Endothelial cell of umbilical vein (primary cell): Measurements from ENCODE around the gene FYB2. TPM values are rescaled to one million over a fixed set of nuclear protein-coding genes. Genes with fewer than 3 reads are reported as not detected.

Source experiments
- BruUV-seq: library from RNA; stranded (reverse); fragments of 400-500 nt; replicated peaks from 2 replicates; lab custom pipeline; 2021; lab: Mats Ljungman, UMichigan
- CTCF ChIA-PET: fragments of 300-600, 350-600 bp; sonication (Branson Sonifier 250); formaldehyde crosslinking; loops from one replicate; lab custom pipeline; 2021; ENCODE audit warnings: antibody characterized with exemption, inconsistent platforms; lab: Charles Lee
- POLR2A ChIA-PET: fragments of 300-600, 350-600 bp; sonication (Branson Sonifier 250); formaldehyde crosslinking; loops from one replicate; lab custom pipeline; 2021; ENCODE audit warnings: antibody characterized with exemption, inconsistent platforms; lab: Charles Lee
- DNase-seq: peaks from one replicate; pipeline ENCODE4 v3.0.0-alpha.2; 2011; ENCODE audit warnings: low read depth, low spot score
- FAIRE-seq: peaks from 2 replicates; lab custom pipeline; 2011; peaks lifted over from hg19 to GRCh38; lab: Jason Lieb, UNC
- H2AFZ ChIP-seq: 2 replicates; pipeline ENCODE4 v1.6.0; 2012; ENCODE audit warnings: low read depth, low read length, control low read depth, inconsistent platforms
- H3K27ac ChIP-seq: 2 replicates; pipeline ENCODE4 v1.5.1; 2011; ENCODE audit warnings: low read depth, mild to moderate bottlenecking, control low read depth, low read length, moderate library complexity; ENCODE audit not compliant: insufficient read depth
- H3K27me3 ChIP-seq, 2 experiments: 2 replicates each; pipeline versions ENCODE4 v1.6.0 to v1.6.1; 2011; ENCODE audit warnings: low read length in 2 of 2, mixed read lengths in 1 of 2; ENCODE audit not compliant: control insufficient read depth in 2 of 2, insufficient read depth in 2 of 2
- H3K36me3 ChIP-seq, 2 experiments: 2 replicates in 1 of 2; 3 replicates in 1 of 2; pipeline ENCODE4 v1.5.1; 2011; ENCODE audit warnings: low read length in 2 of 2, mild to moderate bottlenecking in 1 of 2, moderate library complexity in 1 of 2; ENCODE audit not compliant: control insufficient read depth in 2 of 2, insufficient read depth in 2 of 2; ENCODE audit errors: extremely low read depth in 1 of 2
- H3K4me1 ChIP-seq: 3 replicates; pipeline ENCODE4 v1.5.1; 2011; ENCODE audit warnings: mild to moderate bottlenecking, low read length; ENCODE audit not compliant: control insufficient read depth, insufficient read depth; ENCODE audit errors: extremely low read depth
- H3K4me2 ChIP-seq: 2 replicates; pipeline ENCODE4 v1.6.1; 2011; ENCODE audit warnings: low read length, control low read depth, mixed read lengths; ENCODE audit not compliant: insufficient read depth
- H3K4me3 ChIP-seq, 3 experiments: fragments of 200-600 bp in 1 of 3; sonication (generic), shearing (Covaris generic) in 1 of 3; replicated peaks in 1 of 3; 2 replicates each; pipeline ENCODE4 v1.5.1; 2011 to 2016; ENCODE audit warnings: control low read depth in 3 of 3, low read length in 3 of 3, mild to moderate bottlenecking in 2 of 3, inconsistent platforms in 1 of 3, low read depth in 1 of 3, moderate library complexity in 1 of 3; ENCODE audit not compliant: insufficient read depth in 1 of 3
- H3K79me2 ChIP-seq: 2 replicates; pipeline ENCODE4 v1.6.0; 2012; ENCODE audit warnings: low read length, inconsistent platforms; ENCODE audit not compliant: control insufficient read depth, insufficient read depth
- H3K9ac ChIP-seq: replicated peaks from 2 replicates; pipeline ENCODE3; 2011; ENCODE audit warnings: low read length, control low read depth; ENCODE audit not compliant: insufficient read depth; ENCODE audit errors: extremely low read depth
- H3K9me1 ChIP-seq: replicated peaks from 3 replicates; pipeline ENCODE4 v1.6.0; 2011; ENCODE audit warnings: mild to moderate bottlenecking, low read length; ENCODE audit not compliant: control insufficient read depth, insufficient read depth; ENCODE audit errors: extremely low read depth
- H3K9me3 ChIP-seq: replicated peaks from 2 replicates; pipeline ENCODE4 v1.5.1; 2012; ENCODE audit warnings: low read length, inconsistent platforms; ENCODE audit not compliant: control insufficient read depth, insufficient read depth
- H4K20me1 ChIP-seq: replicated peaks from 2 replicates; pipeline ENCODE3; 2011; ENCODE audit warnings: mild to moderate bottlenecking, low read length; ENCODE audit not compliant: control insufficient read depth, insufficient read depth; ENCODE audit errors: extremely low read depth
- CTCF ChIP-seq, 2 donors: IDR thresholded peaks; 1 replicate in 1 of 2; 2 replicates in 1 of 2; pipeline ENCODE4 v1.5.1; 2011; ENCODE audit warnings: low read length in 2 of 2, mild to moderate bottlenecking in 2 of 2, moderate library complexity in 2 of 2, control low read depth in 1 of 2, inconsistent platforms in 1 of 2, low read depth in 1 of 2; ENCODE audit not compliant: insufficient read depth in 1 of 2; ENCODE audit errors: extremely low read depth in 1 of 2
- EZH2 ChIP-seq: IDR thresholded peaks from 2 replicates; pipeline ENCODE4 v1.6.1; 2012; ENCODE audit warnings: borderline replicate concordance, low read depth, mild to moderate bottlenecking, moderate library complexity, low read length, inconsistent platforms; ENCODE audit not compliant: severe bottlenecking
- FOS ChIP-seq: IDR thresholded peaks from 2 replicates; pipeline ENCODE4 v1.6.1; 2011; ENCODE audit warnings: mild to moderate bottlenecking, low read length, moderate library complexity, borderline replicate concordance; ENCODE audit not compliant: insufficient read depth
- GATA2 ChIP-seq: IDR thresholded peaks from 2 replicates; pipeline ENCODE4 v1.7.0; 2011; ENCODE audit warnings: low read depth, mild to moderate bottlenecking, moderate library complexity, mixed read lengths, low read length; ENCODE audit not compliant: insufficient read length, insufficient read depth
- JUN ChIP-seq: IDR thresholded peaks from 2 replicates; pipeline ENCODE4 v1.6.1; 2011; ENCODE audit warnings: borderline replicate concordance, low read depth; ENCODE audit not compliant: insufficient read length, insufficient read depth
- MAX ChIP-seq: IDR thresholded peaks from 2 replicates; pipeline ENCODE4 v1.6.1; 2011; ENCODE audit not compliant: insufficient read depth, insufficient read length
- MYC ChIP-seq: IDR thresholded peaks from one replicate; pipeline ENCODE4 v1.6.1; 2011; ENCODE audit warnings: mild to moderate bottlenecking, low read depth, low read length
- POLR2A ChIP-seq: IDR thresholded peaks from 2 replicates; pipeline ENCODE4 v1.6.1; 2012; ENCODE audit warnings: low read depth, mild to moderate bottlenecking, control low read depth, low read length
- POLR2AphosphoS5 ChIP-seq: IDR thresholded peaks from 2 replicates; pipeline ENCODE4 v1.6.1; 2012; ENCODE audit warnings: low read depth, mild to moderate bottlenecking, control low read depth, low read length, moderate library complexity; ENCODE audit not compliant: insufficient read depth
- dilution Hi-C: fragments of 300-500 bp; cut with MboI; formaldehyde crosslinking; loops from one replicate; pipeline ENCODE4 v1.15.0; 2019; ENCODE audit warnings: low sequenced_read_pairs; ENCODE audit not compliant: extremely low pct_ligation_motif_present
- intact Hi-C: fragments of 100-400 bp; cut with micrococcal nuclease; formaldehyde crosslinking; loops from one replicate; pipeline ENCODE4 v1.10.0; 2022
- polyA plus RNA-seq, 4 experiments: library from polyadenylated mRNA; depleted of rRNA in 3 of 4; stranded (reverse) in 3 of 4; unstranded in 1 of 4; fragments of >200 nt; gene quantifications; 2 replicates each; pipeline versions ENCODE4 v1.2.1 to v1.2.3, GENCODE V29; 2011 to 2012; ENCODE audit warnings: missing spikeins in 1 of 4
- total RNA-seq: library from RNA; stranded (reverse); gene quantifications from 2 replicates; pipeline ENCODE4 v1.2.3, GENCODE V29; 2021

Gene FYB2
- total and polyA plus RNA-seq, 2 donors (not counting 3 experiments of a cell fraction or from before 2014, with no cell fraction given) = not detected

GRCh38 chr1:56795870-56796269, 23.3 kb downstream of the FYB2 start:
- H3K4me1 ChIP-seq = no peaks in the 10 kb centered on the region

GRCh38 chr1:56790036-56790435, 29.2 kb downstream of the FYB2 start:
- Histone ChIP-seq H3K4me3 (no peak overlapping the region), H3K4me1 (no peaks in the 10 kb centered on the region), H3K36me3 (no peaks in the 10 kb centered on the region), H3K9me3 (no peaks in the 10 kb centered on the region), H3K27me3 (no peaks in the 10 kb centered on the region), H2AFZ (no peak overlapping the region), H3K27ac (no peak overlapping the region), H3K9me1 (no peaks in the 10 kb centered on the region), H3K9ac (no peak overlapping the region), H3K79me2 (no peaks in the 10 kb centered on the region), H4K20me1 (no peaks in the 10 kb centered on the region), H3K4me2 (no peak overlapping the region)
- CTCF ChIA-PET = interaction anchor here (1.1 kb wide), 1 partner anchor 13 kb away, joined by 3 read pairs; no protein-coding TSS in a partner anchor
- no peak for FAIRE-seq
- no TSS peak for BruUV-seq
- DNase-seq = no peak
- TF ChIP-seq MYC = no peak
- TF ChIP-seq JUN = no peak
- no peak for TF ChIP-seq FOS
- no peak for TF ChIP-seq EZH2
- no peak for TF ChIP-seq POLR2A
- no peak for TF ChIP-seq GATA2
- TF ChIP-seq MAX = no peak
- no peak for TF ChIP-seq CTCF (IDR thresholded peaks at IDR 0.05; ENCODE audit: extremely low read depth in 1 of 2, insufficient read depth in 1 of 2, low read depth in 1 of 2, low read length in 2 of 2)
- TF ChIP-seq POLR2AphosphoS5 = no peak
- POLR2A ChIA-PET = no interaction called here
- dilution Hi-C loops (no loop called here), intact Hi-C loops (no loop called here)

More at GRCh38 chr1:56795870-56796269, 23.3 kb downstream of the FYB2 start:
- Histone ChIP-seq H2AFZ (no peak overlapping the region), H3K27me3 (peaks cover 0 to 2% of the 10 kb centered on the region in 2 experiments), H3K9me3 (no peaks in the 10 kb centered on the region), H3K4me2 (no peak overlapping the region), H4K20me1 (no peaks in the 10 kb centered on the region), H3K9ac (no peak overlapping the region), H3K79me2 (no peaks in the 10 kb centered on the region), H3K9me1 (no peaks in the 10 kb centered on the region), H3K27ac (no peak overlapping the region), H3K36me3 (no peaks in the 10 kb centered on the region), H3K4me3 (no peak overlapping the region)
- ChIA-PET CTCF (no interaction called here), POLR2A (no interaction called here)
- FAIRE-seq (no peak), DNase-seq (no peak)
- dilution Hi-C loops = no loop called here
- no TSS peak for BruUV-seq
- TF ChIP-seq MAX = no peak
- no peak for TF ChIP-seq FOS
- TF ChIP-seq GATA2 = no peak
- intact Hi-C loops = no loop called here
